ENCODE data around the gene GFOD1. TPM values are rescaled to one million over a fixed set of nuclear protein-coding genes. Genes with fewer than 3 reads are reported as not detected.

The GFOD1 gene
- total RNA-seq, 2 donors from 2014 or later = 1.1 to 2.1 TPM

DNA sequence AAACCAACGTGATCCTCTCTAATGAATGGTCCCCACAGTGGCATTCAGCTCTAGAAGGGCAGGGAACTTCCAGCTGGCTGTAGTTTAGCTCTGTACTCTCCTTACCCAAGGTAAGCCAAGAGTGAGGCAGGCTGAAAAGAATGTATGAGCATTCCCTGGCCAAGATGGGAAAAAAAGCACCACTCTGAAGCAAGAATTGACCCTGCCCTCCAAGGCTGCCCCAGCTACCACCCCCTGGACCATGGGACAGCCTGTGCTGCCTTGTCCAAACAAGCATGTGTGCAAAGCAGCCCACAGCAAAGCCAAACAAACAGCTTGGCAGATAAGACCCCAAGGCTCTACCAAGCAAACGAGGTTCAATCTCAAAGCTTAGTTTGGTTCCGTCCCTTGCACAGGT lies 73.9 kb downstream of the GFOD1 start:
- Mint-ChIP-seq H3K4me3 (no peak overlapping the region), H3K27ac (no peak overlapping the region), H3K36me3 (ENCODE audit: low read depth) (no peaks in the 10 kb centered on the region), H3K27me3 (no peaks in the 10 kb centered on the region), H3K4me1 (no peaks in the 10 kb centered on the region), H3K9me3 (peaks cover 3% of the 10 kb centered on the region)
- ATAC-seq (replicated peaks) = no peak

DNA sequence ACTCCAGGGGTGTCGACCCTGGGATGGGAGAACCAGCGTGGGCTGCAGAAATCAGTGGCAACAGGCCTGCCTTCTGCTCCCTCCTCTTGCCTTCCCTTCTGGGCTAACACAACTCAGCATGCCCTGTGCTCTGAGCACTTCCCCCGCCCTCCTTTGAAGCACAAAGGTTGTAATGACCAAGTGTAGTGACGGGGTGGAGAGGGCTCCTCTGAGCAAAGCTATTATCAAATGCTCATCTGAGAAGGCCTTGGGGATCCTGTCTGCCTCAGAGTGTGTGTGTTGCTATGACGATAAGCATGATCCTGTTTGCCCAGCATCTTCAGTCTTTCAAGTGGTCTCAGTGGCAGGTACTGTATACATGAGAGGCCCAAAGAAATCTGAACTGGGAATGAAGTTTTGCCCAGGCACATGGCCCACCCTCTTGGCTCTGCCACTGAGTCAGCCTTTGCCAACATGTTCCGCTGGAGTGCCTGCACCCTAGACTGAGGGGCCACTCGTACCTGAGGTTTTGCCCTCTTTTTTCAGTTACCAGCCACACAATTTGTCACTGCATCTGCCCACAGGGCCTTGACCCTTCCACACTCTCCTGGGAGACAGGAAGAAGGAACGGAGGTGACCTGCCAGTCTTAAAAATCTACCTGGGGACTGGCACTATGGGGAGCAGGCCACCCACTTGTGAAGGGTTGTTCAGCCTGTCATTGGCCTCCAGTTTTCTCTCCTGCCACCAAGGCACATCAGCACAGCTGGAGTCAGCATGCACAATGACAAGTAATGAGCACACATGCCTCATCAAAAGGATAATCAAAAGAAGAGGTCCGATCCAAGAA lies 74.5 kb downstream of the GFOD1 start:
- H3K36me3 Mint-ChIP-seq (ENCODE audit: low read depth) = no peaks in the 10 kb centered on the region
- no peaks in the 10 kb centered on the region for H3K4me1 Mint-ChIP-seq
- ATAC-seq (replicated peaks) = no peak
- peaks cover 3% of the 10 kb centered on the region for H3K9me3 Mint-ChIP-seq
- H3K27ac Mint-ChIP-seq = no peak overlapping the region
- no peak overlapping the region for H3K4me3 Mint-ChIP-seq
- H3K27me3 Mint-ChIP-seq = no peaks in the 10 kb centered on the region

DNA sequence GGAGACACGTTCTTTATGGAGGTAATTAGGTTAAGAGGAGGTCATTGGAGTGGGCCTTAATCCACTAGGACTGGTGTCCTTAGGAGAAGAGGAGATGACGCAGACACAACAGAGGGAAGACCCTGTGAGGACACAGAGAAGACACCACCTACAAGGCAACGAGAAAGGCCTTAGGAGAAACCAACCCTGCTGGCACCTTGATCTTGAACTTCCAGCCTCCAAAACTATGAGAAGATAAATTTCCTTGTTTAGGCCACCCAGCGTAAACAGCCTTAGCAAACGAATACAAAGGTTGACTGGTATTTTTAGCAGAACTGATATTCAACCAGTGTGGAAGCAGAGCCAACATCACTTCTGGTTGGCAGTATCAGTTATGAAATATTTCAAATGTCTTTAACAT lies 75.2 kb downstream of the GFOD1 start:
- no peak overlapping the region for H3K27ac Mint-ChIP-seq
- peaks cover 3% of the 10 kb centered on the region for H3K9me3 Mint-ChIP-seq
- H3K4me3 Mint-ChIP-seq = no peak overlapping the region
- no peak for ATAC-seq (replicated peaks)
- no peaks in the 10 kb centered on the region for H3K27me3 Mint-ChIP-seq
- H3K36me3 Mint-ChIP-seq (ENCODE audit: low read depth) = no peaks in the 10 kb centered on the region
- no peaks in the 10 kb centered on the region for H3K4me1 Mint-ChIP-seq

DNA sequence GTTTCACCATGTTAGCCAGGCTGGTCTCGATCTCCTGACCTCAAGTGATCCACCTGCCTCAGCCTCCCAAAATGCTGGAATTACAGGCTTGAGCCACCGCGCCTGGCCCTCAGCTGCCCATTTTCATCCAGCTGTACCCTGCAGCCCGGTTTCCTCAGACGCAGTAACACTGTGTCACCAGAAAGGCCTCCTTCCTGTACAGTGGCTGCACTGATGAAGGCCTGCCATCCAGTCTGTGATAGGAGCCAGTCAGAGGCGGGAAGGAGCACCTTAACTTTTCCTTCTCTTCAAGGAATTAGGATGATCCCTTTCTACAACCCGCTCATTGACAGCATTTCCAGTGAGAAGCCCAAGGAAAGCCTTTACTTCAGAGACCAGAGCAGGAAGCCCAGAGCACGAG lies 75.9 kb downstream of the GFOD1 start:
- Mint-ChIP-seq H3K36me3 (ENCODE audit: low read depth) (no peaks in the 10 kb centered on the region), H3K4me3 (no peak overlapping the region), H3K27me3 (no peaks in the 10 kb centered on the region), H3K4me1 (no peaks in the 10 kb centered on the region), H3K9me3 (peaks cover 3% of the 10 kb centered on the region), H3K27ac (no peak overlapping the region)
- no peak for ATAC-seq (replicated peaks)

DNA sequence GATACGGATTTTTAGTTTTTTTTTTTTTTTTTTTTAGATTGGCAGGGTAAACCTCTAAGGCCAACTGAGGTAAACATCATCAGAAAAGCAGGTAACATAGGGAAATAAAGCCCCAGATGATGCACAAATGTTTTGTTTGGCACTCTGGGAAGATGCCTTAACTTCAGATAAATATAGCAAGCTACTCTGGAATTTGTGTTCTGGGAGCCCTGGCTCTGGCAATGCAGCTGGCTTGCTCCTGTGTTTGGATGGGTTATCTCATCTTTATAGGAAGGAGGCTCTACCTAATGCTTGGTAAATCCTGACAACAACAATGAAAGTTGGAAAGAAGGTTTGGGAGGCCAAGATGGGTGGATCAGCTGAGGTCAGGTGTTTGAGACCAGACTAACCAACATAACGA lies 77.4 kb downstream of the GFOD1 start:
- Mint-ChIP-seq H3K36me3 (ENCODE audit: low read depth) (no peaks in the 10 kb centered on the region), H3K4me1 (no peaks in the 10 kb centered on the region), H3K27ac (no peak overlapping the region), H3K27me3 (no peaks in the 10 kb centered on the region), H3K9me3 (no peaks in the 10 kb centered on the region), H3K4me3 (no peak overlapping the region)
- ATAC-seq (replicated peaks) = no peak

DNA sequence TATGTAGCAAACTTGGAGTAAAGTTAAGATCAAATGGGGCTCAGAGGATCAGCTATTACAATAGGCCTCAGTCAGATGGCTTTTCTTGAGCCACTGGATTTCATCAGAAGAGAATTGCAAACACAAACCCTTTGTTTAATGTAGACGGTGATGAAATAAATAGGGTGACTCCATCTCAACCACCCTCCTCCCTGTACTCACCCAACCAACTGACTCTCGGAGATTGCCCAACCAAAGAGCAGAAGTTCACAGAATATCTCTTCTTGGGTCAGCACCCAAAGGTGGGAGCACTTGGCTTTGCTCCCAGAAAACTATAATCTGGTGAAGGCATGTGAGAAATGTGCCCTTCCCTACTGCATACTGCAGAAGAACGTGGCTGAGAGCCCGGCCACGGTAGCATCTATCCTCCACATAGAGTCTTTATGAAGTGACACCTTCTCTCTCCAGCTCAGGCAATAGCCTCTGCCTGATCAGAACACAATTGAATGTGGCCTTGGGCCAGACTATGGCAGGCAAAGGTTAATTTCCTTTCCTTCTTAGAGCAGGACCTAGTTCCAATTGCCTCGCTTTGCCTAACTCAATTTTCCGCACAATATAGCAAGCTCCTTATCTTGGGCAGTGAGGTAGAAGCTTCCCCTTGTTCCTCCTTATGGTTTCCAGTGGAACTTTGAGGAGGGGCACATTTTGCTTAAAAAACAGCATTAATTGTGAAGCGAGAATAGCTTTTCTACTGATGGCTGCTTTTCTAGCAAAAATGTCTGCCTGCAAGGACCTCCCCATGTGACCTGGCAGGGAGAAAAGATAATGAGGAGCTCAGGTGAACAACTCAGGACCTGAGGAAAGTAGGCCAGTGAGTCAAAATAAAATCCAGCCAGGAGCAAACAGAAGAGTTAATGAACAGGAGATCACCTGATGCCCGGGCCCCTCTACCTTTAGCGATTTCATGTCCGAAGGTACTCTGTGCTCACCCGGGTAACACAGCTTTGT lies 79.4 kb downstream of the GFOD1 start:
- H3K36me3 Mint-ChIP-seq (ENCODE audit: low read depth) = no peaks in the 10 kb centered on the region
- H3K4me3 Mint-ChIP-seq = no peak overlapping the region
- no peak for ATAC-seq (replicated peaks)
- H3K27ac Mint-ChIP-seq = no peak overlapping the region
- H3K27me3 Mint-ChIP-seq = no peaks in the 10 kb centered on the region
- H3K9me3 Mint-ChIP-seq = no peaks in the 10 kb centered on the region
- H3K4me1 Mint-ChIP-seq = no peaks in the 10 kb centered on the region

DNA sequence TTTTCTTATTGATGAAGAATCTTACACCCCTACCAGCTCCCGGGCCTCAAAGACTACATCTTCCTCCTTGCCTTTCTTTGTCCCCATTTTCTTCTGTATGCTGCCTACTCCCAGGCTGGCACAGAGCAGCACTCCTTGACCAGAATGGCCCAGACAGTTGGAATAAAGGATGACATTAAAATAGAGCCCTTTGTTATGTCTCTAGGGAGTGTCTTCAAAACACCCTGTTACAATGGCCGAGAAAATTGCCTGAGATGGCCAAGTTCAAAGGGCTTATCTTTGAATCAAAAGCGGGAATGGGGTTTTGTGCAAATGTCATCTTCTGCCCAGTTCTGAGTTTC lies 80.1 kb downstream of the GFOD1 start:
- Mint-ChIP-seq H3K27ac (no peak overlapping the region), H3K36me3 (ENCODE audit: low read depth) (no peaks in the 10 kb centered on the region), H3K4me1 (no peaks in the 10 kb centered on the region), H3K4me3 (no peak overlapping the region), H3K9me3 (no peaks in the 10 kb centered on the region), H3K27me3 (no peaks in the 10 kb centered on the region)
- ATAC-seq (replicated peaks) = no peak

DNA sequence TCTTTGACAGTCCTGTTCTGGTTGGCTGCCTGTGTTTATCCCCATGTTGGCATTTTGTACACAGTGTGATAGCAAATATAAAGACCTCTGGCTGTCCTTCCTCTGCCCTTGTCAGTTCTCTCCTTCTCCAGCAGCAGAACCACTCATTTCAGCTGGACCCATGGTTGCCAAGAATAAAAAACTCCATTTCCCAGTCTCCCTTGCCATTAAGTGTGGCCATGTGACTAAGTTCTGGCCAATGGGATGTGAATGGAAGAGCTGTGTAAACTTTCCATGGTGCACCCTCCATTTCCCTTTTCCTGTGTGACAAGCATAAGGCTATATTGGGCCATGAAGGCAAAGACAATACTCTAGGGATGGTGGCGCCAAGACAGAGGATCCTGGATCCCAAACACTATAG lies 80.6 kb downstream of the GFOD1 start:
- Mint-ChIP-seq H3K27me3 (no peaks in the 10 kb centered on the region), H3K4me1 (no peaks in the 10 kb centered on the region), H3K4me3 (no peak overlapping the region), H3K27ac (no peak overlapping the region), H3K36me3 (ENCODE audit: low read depth) (no peaks in the 10 kb centered on the region), H3K9me3 (no peaks in the 10 kb centered on the region)
- no peak for ATAC-seq (replicated peaks)

DNA sequence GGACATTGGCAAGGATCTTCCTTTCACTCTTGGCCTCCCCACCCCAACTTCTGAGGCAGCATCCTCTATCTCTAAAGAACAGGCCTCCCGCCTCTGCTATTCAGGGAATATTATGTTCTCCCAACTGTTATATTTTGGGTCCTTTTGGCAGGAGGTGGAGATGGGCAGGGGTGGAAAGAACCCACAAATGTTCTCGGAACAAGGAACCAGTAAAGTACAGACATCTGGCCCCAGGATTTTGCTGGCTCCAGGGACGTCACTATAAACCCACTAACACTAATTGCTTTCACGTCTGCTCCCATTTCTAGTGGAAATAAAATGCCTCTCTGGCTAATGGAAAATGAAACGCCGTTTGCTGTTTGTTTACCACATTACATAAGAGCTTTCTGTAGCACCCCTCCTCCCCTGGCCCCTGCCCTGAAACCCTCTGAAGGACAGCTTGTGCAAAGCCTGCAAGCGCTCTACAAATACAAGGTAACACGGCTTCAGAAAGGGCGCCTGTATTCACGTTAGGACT lies 81.4 kb downstream of the GFOD1 start:
- no peak overlapping the region for H3K27ac Mint-ChIP-seq
- no peaks in the 10 kb centered on the region for H3K9me3 Mint-ChIP-seq
- no peaks in the 10 kb centered on the region for H3K4me1 Mint-ChIP-seq
- ATAC-seq (replicated peaks) = no peak
- H3K27me3 Mint-ChIP-seq = no peaks in the 10 kb centered on the region
- H3K36me3 Mint-ChIP-seq (ENCODE audit: low read depth) = no peaks in the 10 kb centered on the region
- H3K4me3 Mint-ChIP-seq = no peak overlapping the region

DNA sequence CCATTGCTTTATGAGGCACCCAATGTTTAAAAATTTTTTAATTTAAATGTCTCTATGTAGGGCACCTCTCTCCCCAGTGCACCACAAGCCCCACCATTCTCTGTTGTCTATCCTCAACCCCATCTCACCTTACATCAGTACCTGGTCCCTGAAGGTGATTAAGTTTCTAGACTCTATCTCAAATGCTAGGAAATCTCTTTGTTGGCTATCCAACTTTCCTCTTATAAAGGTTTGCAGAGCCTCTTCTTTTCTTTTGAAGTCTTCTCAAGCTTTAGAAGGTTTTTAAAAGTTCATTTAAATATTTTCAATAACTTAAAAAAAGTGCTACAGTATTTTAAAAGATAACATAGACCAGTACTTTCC lies 82.5 kb downstream of the GFOD1 start:
- H3K4me1 Mint-ChIP-seq = no peaks in the 10 kb centered on the region
- H3K27me3 Mint-ChIP-seq = no peaks in the 10 kb centered on the region
- ATAC-seq (replicated peaks) = no peak
- H3K36me3 Mint-ChIP-seq (ENCODE audit: low read depth) = no peaks in the 10 kb centered on the region
- H3K4me3 Mint-ChIP-seq = no peak overlapping the region
- no peak overlapping the region for H3K27ac Mint-ChIP-seq
- no peaks in the 10 kb centered on the region for H3K9me3 Mint-ChIP-seq

DNA sequence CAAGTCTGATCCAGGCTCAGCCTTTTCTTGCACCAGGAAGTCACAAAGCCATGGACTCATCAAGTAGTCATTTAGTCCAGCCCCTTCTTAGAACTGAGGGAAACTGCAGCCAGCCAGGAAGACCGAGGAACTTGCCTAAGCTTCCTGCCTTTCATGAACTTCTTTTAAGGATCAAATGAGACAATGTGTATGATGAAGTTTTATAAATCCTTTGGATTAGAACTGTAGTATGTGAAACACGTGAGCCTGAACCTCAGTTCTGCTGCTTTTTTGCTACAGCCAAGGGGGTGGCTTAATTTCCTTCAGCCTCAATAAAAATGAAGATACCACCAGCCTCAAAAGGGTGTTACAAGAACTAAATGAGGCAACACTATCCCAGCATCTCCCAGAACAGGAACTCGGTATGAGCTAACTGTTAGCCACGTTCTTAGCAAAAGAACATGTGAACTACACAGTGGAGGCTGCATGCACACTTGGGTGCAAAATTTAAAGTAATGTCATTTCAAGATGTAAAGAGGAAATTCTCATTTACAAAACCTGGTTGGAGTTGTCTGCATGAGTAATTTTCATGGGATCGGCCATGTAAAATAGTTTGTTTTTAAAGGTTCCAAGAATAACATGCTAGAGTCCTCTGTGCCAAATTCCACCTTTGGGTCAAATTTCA lies 83.0 kb downstream of the GFOD1 start:
- Mint-ChIP-seq H3K9me3 (no peaks in the 10 kb centered on the region), H3K4me1 (no peaks in the 10 kb centered on the region)

DNA sequence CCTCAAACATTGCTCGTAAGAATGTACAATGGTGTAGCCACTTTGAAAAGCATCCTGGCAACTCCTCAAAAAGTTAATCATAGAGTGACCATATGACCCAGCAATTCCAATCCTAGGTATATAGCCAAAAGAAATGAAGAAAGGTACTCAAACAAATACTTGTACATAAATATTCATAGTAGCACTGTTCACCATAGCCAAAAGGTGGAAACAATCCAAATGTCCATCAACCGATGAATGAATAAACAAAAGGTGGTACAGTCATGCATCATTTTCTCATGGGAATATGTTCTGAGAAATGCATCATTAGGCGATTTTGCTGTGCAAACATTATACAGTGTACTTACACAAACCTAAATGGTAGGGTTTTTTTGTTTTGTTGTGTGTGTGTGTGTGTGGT lies 84.7 kb downstream of the GFOD1 start:
- no peak overlapping the region for H3K27ac Mint-ChIP-seq
- H3K27me3 Mint-ChIP-seq = no peaks in the 10 kb centered on the region
- no peaks in the 10 kb centered on the region for H3K4me1 Mint-ChIP-seq
- H3K36me3 Mint-ChIP-seq (ENCODE audit: low read depth) = no peaks in the 10 kb centered on the region
- ATAC-seq (replicated peaks) = no peak
- H3K4me3 Mint-ChIP-seq = no peak overlapping the region
- no peaks in the 10 kb centered on the region for H3K9me3 Mint-ChIP-seq

More for the DNA sequence above, 83.0 kb downstream of the GFOD1 start:
- no peak for ATAC-seq (replicated peaks)
- Mint-ChIP-seq H3K4me3 (no peak overlapping the region), H3K36me3 (ENCODE audit: low read depth) (no peaks in the 10 kb centered on the region), H3K27ac (no peak overlapping the region), H3K27me3 (no peaks in the 10 kb centered on the region)

DNA sequence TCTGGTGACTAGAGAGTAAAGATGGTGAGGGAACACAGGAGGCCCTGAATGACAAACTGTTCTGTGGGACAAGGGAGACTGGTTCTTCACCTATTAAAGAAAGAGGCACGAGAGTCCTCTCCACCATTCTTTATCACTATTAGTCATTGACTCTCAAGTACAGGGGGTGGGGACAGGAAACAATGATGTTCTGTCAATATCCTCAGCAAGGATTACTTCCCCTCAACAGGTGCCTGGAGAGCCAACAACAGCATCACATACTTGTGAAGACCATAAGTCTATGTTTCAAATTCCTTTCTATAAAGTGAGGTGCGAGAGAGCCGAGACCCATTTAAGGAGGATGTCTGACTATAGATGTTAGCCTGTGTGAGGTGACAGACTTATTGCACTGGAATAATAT lies 86.6 kb downstream of the GFOD1 start:
- Mint-ChIP-seq H3K4me3 (no peak overlapping the region), H3K9me3 (no peaks in the 10 kb centered on the region), H3K4me1 (no peaks in the 10 kb centered on the region), H3K36me3 (ENCODE audit: low read depth) (no peaks in the 10 kb centered on the region), H3K27ac (no peak overlapping the region), H3K27me3 (no peaks in the 10 kb centered on the region)
- ATAC-seq (replicated peaks) = peak; percentile 44

DNA sequence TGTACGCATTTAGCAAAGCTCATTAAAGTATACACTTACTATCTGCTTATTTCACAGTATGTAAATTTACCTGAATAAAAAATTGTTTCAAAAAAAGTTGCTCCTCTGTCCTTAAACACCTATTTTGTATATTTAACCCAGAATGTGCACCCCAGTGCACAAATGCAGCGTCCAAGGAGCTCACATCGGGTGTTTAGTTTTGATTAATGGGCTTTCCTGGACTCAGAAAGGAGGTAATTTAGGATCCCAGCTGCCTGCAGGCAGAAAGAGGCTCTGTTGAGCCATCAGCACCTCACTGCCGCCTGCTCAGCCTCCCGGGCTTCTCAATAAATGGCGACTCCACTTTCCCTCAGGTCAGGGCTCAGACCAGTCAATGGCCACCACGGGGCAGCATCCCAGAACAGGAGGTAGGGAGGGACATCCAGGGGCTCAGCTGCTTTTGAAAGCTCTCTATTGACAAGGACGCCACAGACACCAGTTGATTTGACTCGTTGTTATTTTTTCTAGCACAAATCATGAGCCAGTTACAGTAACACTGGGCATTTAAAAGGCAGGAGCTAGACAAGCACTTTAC lies 88.9 kb downstream of the GFOD1 start:
- no peak overlapping the region for H3K27ac Mint-ChIP-seq
- no peaks in the 10 kb centered on the region for H3K9me3 Mint-ChIP-seq
- H3K4me3 Mint-ChIP-seq = no peak overlapping the region
- H3K4me1 Mint-ChIP-seq = no peaks in the 10 kb centered on the region
- H3K27me3 Mint-ChIP-seq = no peaks in the 10 kb centered on the region
- H3K36me3 Mint-ChIP-seq (ENCODE audit: low read depth) = no peaks in the 10 kb centered on the region
- no peak for ATAC-seq (replicated peaks)

All from activated T-helper 17 cell treated with anti-CD3 and anti-CD28 coated beads, Interleukin-2, amount 50 U/mL, for 72 hours (primary cell).